ENCODE results near the gene CHL1.

DNA sequence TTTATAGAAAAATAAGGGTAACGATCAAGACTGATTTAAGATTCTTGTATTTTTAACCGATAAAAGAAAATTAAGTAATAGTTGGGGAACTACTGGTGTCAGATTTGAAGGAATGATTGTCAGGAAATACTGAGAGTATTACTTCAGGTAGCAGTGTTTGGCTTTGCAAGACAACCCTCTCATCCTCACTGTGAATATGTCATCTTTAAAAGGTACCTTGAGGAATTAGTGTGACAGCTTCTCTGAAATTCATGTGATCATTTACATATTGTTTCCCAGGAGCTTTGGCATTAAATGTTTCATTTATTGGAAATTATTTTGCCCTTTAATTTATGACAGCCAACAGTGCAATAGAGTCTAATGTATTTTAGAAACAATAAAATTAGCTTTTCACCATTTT, 3.3 kb downstream of the CHL1 start:
- no peak for TF ChIP-seq POLR2A (IDR thresholded peaks at IDR 0.05)
- TF ChIP-seq, protein P1, sequence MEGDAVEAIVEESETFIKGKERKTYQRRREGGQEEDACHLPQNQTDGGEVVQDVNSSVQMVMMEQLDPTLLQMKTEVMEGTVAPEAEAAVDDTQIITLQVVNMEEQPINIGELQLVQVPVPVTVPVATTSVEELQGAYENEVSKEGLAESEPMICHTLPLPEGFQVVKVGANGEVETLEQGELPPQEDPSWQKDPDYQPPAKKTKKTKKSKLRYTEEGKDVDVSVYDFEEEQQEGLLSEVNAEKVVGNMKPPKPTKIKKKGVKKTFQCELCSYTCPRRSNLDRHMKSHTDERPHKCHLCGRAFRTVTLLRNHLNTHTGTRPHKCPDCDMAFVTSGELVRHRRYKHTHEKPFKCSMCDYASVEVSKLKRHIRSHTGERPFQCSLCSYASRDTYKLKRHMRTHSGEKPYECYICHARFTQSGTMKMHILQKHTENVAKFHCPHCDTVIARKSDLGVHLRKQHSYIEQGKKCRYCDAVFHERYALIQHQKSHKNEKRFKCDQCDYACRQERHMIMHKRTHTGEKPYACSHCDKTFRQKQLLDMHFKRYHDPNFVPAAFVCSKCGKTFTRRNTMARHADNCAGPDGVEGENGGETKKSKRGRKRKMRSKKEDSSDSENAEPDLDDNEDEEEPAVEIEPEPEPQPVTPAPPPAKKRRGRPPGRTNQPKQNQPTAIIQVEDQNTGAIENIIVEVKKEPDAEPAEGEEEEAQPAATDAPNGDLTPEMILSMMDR (IDR thresholded peaks at IDR 0.05): no peak
- TF ChIP-seq POLR2AphosphoS5 (IDR thresholded peaks at IDR 0.05): no peak
- no peak for TF ChIP-seq EP300 (IDR thresholded peaks at IDR 0.05)

All from gastroesophageal sphincter (tissue), 3 donors.